Body of pancreas (tissue), 4 donors: ENCODE measurements around the gene PAPSS1. TPM values are rescaled to one million over a fixed set of nuclear protein-coding genes. Genes with fewer than 3 reads are reported as not detected.
A peak's percentile ranks its signal among the peaks of the same experiment; 100 is the strongest.

Experiments
- ATAC-seq: fragments of 150-250 bp; one replicate; pipeline ENCODE4 v1.9.1; 2016
- DNase-seq, 4 donors: peaks; one replicate each; pipeline ENCODE4 v3.0.0-alpha.2; 2019
- H3K27ac ChIP-seq, 4 donors: fragments of 200-600 bp; sonication (generic); 1 replicate in 3 of 4; 2 replicates in 1 of 4; pipeline versions ENCODE4 v1.5.1 to v1.6.1; 2016 to 2019; ENCODE audit warnings: mild to moderate bottlenecking in 1 of 4, mixed read lengths in 1 of 4, moderate library complexity in 1 of 4
- H3K27me3 ChIP-seq, 2 donors: fragments of 200-600 bp; sonication (generic); one replicate each; pipeline ENCODE4 v1.6.0; 2016; ENCODE audit warnings: mild to moderate bottlenecking in 1 of 2
- H3K36me3 ChIP-seq, 2 donors: fragments of 200-600 bp; sonication (generic); replicated peaks in 1 of 2; 2 replicates each; pipeline ENCODE4 v1.5.1; 2016; ENCODE audit warnings: low read depth in 2 of 2; ENCODE audit not compliant: insufficient read depth in 1 of 2
- H3K4me1 ChIP-seq: fragments of 200-600 bp; sonication (generic); one replicate; pipeline ENCODE4 v1.6.0; 2016
- H3K4me3 ChIP-seq, 2 donors: fragments of 200-600 bp; sonication (generic); 1 replicate in 1 of 2; 2 replicates in 1 of 2; pipeline ENCODE4 v1.5.1; 2016 to 2019
- H3K9me3 ChIP-seq, 3 donors: fragments of 200-600 bp; sonication (generic); 1 replicate in 2 of 3; 2 replicates in 1 of 3; pipeline ENCODE4 v1.5.1; 2016
- POLR2A ChIP-seq, 3 donors: fragments of 450-650 bp; IDR thresholded peaks; one replicate each; pipeline ENCODE4 v1.6.1; 2016; ENCODE audit warnings: antibody characterized with exemption in 3 of 3, mild to moderate bottlenecking in 2 of 3
- WGBS, 2 donors: methylation state at CpG; one replicate each; pipeline ENCODE4 v1.1.5; 2017; 5-methylcytosine and 5-hydroxymethylcytosine counted together
- intact Hi-C: fragments of 100-400 bp; cut with DNase I; formaldehyde crosslinking; loops from one replicate; pipeline ENCODE4 v1.15.1; 2023
- total RNA-seq, 2 donors: library from RNA; depleted of rRNA; stranded (reverse); fragments of >200 nt; gene quantifications; one replicate each; pipeline ENCODE4 v1.1.0, GENCODE V29; 2016
- TF ChIP-seq, protein P1 (sequence below), 7 experiments: fragments of 450-650 bp in 4 of 7; fragments of 200-600 bp in 3 of 7; sonication (generic) in 3 of 7; IDR thresholded peaks; one replicate each; pipeline ENCODE4 v1.5.1; 2016 to 2019; ENCODE audit warnings: antibody characterized with exemption in 7 of 7

The PAPSS1 gene
- total RNA-seq, 2 donors from 2014 or later: 15.8 to 42.3 TPM

DNA sequence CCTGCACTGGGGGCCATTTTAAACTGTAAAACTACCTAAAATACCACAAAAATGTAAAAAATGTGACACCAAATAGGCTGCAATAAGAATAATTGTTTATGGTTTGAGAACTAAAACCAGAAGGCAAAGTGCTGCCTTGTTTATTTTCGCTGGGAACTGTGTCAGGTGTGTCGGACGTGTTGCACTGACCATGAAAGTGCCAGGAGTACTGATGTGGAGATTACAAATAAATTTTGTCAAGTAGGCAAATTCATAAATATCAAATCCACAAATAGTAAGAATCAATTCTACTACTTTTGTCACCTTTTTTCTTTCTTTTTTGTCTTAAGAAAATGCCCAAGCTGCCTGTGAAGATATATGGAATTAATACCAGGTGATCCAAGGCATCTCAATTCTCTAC is 37.7 kb downstream of the PAPSS1 start:
- no peak overlapping the region for H3K4me3 ChIP-seq
- H3K27ac ChIP-seq: peak overlapping the region; percentile 60 to 89 (median 70)
- WGBS, 2 donors: 24 to 33% methylated on average over 3 of the region's 3 CpGs
- H3K4me1 ChIP-seq: peaks cover 56% of the 10 kb centered on the region
- TF ChIP-seq POLR2A (IDR thresholded peaks at IDR 0.05): no peak
- TF ChIP-seq, protein P1, sequence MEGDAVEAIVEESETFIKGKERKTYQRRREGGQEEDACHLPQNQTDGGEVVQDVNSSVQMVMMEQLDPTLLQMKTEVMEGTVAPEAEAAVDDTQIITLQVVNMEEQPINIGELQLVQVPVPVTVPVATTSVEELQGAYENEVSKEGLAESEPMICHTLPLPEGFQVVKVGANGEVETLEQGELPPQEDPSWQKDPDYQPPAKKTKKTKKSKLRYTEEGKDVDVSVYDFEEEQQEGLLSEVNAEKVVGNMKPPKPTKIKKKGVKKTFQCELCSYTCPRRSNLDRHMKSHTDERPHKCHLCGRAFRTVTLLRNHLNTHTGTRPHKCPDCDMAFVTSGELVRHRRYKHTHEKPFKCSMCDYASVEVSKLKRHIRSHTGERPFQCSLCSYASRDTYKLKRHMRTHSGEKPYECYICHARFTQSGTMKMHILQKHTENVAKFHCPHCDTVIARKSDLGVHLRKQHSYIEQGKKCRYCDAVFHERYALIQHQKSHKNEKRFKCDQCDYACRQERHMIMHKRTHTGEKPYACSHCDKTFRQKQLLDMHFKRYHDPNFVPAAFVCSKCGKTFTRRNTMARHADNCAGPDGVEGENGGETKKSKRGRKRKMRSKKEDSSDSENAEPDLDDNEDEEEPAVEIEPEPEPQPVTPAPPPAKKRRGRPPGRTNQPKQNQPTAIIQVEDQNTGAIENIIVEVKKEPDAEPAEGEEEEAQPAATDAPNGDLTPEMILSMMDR (IDR thresholded peaks at IDR 0.05): no peak
- no peaks in the 10 kb centered on the region for H3K27me3 ChIP-seq
- peak; percentile 65 to 80 (median 71) for DNase-seq
- no peaks in the 10 kb centered on the region for H3K9me3 ChIP-seq
- peak; percentile 84 for ATAC-seq
- intact Hi-C loops: loop anchor here (10.0 kb wide), 1 partner anchor 48 kb away; no protein-coding TSS in a partner anchor
- peaks cover 0 to 2% of the 10 kb centered on the region in 2 donors for H3K36me3 ChIP-seq

DNA sequence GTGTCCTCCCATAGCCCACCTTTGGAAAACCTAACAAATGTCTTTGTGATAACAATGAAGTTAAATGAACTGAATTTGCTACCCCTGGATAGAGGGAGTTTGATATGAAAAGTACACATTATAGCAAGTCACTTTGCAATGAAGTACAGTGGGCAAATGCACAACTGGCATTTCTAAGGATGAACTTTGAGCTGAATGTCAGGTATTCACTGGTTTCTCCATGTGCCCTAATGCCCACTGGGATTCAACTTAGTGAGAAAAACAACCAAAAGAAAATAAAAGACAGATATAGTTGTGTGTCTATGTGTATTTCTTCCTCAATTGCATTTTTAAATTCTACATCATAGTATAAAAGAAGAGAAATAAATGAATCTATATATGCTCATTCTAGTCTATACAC is 51.0 kb downstream of the PAPSS1 start:
- intact Hi-C loops: no loop called here

DNA sequence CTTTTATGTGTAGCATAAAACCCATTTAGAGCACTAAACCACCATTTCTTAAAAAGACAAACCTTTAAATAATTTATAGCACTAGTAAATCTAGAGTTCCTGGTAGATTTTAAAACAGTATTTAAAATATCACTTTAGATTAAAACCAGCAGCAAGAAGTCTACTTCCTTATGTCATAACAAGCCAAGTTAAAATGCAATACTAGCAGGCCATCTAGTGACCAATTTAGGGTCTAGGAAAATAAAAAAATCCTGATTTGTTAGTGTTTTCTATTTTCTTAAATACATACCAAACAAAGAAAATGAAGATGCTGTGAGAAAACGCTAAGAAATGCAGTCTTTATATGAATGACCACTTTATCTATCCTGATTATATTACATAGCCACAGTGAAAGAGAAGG is 53.9 kb downstream of the PAPSS1 start:
- no peak overlapping the region for H3K27ac ChIP-seq
- TF ChIP-seq, protein P1 (IDR thresholded peaks at IDR 0.05): peak in 6 of 7 experiments; percentile 22 to 68 (median 57)
- no peak for TF ChIP-seq POLR2A (IDR thresholded peaks at IDR 0.05)
- DNase-seq: no peak
- 7 to 31% methylated on average over 1 of the region's 1 CpG for WGBS, 2 donors
- H3K27me3 ChIP-seq: no peaks in the 10 kb centered on the region
- H3K36me3 ChIP-seq: no peaks in the 10 kb centered on the region
- H3K9me3 ChIP-seq: no peaks in the 10 kb centered on the region
- intact Hi-C loops: no loop called here
- H3K4me3 ChIP-seq: no peak overlapping the region
- peak; percentile 66 for ATAC-seq
- peaks cover 14% of the 10 kb centered on the region for H3K4me1 ChIP-seq

More for the DNA sequence above, 51.0 kb downstream of the PAPSS1 start:
- no peak for ATAC-seq
- DNase-seq: no peak
- peaks cover 11% of the 10 kb centered on the region for H3K4me1 ChIP-seq
- H3K9me3 ChIP-seq: no peaks in the 10 kb centered on the region
- H3K27ac ChIP-seq: no peak overlapping the region
- H3K27me3 ChIP-seq: no peaks in the 10 kb centered on the region
- H3K36me3 ChIP-seq: no peaks in the 10 kb centered on the region
- no peak for TF ChIP-seq POLR2A (IDR thresholded peaks at IDR 0.05)
- TF ChIP-seq, protein P1 (IDR thresholded peaks at IDR 0.05): no peak
- H3K4me3 ChIP-seq: no peak overlapping the region

DNA sequence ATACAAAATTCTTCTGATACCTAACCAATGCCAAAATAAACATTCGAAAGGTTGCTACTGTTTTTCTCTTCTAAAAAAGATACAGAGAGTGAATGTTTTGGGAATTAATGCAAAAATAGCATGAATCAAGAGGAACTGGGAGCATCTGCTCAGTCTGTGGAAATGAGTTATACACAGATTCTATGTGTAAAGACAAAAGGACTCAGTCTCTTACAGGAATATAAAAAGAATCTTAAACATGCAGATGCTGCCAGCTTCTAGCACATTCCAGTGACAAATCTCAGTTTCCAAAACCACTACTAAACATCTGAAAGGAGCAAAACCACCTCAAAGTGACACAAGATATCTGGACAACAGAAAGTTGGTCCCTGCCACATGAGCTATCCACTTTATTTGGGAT is 55.0 kb downstream of the PAPSS1 start:
- peaks cover 14% of the 10 kb centered on the region for H3K4me1 ChIP-seq
- no peaks in the 10 kb centered on the region for H3K36me3 ChIP-seq
- 25 to 29% methylated on average over 1 of the region's 1 CpG for WGBS, 2 donors
- intact Hi-C loops: no loop called here
- no peak for ATAC-seq
- TF ChIP-seq, protein P1 (IDR thresholded peaks at IDR 0.05): no peak
- no peak for TF ChIP-seq POLR2A (IDR thresholded peaks at IDR 0.05)
- H3K27me3 ChIP-seq: no peaks in the 10 kb centered on the region
- no peak for DNase-seq
- no peak overlapping the region for H3K4me3 ChIP-seq
- H3K27ac ChIP-seq: no peak overlapping the region
- no peaks in the 10 kb centered on the region for H3K9me3 ChIP-seq
